GM13976 (cell line): ENCODE results near the gene MALSU1.

Experiments
- DNase-seq: peaks from one replicate; pipeline ENCODE4 v3.0.0; 2012; ENCODE audit warnings: low spot score
- CTCF ChIP-seq: IDR thresholded peaks from 2 replicates; pipeline ENCODE4 v1.5.1; 2012; ENCODE audit warnings: borderline replicate concordance, mild to moderate bottlenecking; ENCODE audit not compliant: insufficient read depth; ENCODE audit errors: extremely low read depth, missing control alignments, control extremely low read depth
- in situ Hi-C: fragments of 300-500 bp; cut with MboI; formaldehyde crosslinking; loops from one replicate; pipeline ENCODE4 v1.12.0; 2022; ENCODE audit warnings: low sequenced_read_pairs, mixed read lengths, inconsistent platforms; ENCODE audit not compliant: unreplicated experiment

MALSU1 gene

GRCh38 chr7:23292623-23293022, 6.5 kb upstream of the MALSU1 start:
- DNase-seq: no peak
- TF ChIP-seq CTCF: no peak
- in situ Hi-C loops: loop anchor here (25.0 kb wide), 1 partner anchor 420 kb away; the partner anchor contains the start of gene STK31

- in situ Hi-C loops: loop anchor here (25.0 kb wide), 1 partner anchor 419 kb away; the partner anchor contains the start of gene STK31
- TF ChIP-seq CTCF: no peak
These were observed 5.6 kb upstream of the MALSU1 start for GRCh38 chr7:23293500-23294073.

GRCh38 chr7:23294549-23295400, 4.4 kb upstream of the MALSU1 start:
- no peak for TF ChIP-seq CTCF
- in situ Hi-C loops: loop anchor here (25.0 kb wide), 1 partner anchor 418 kb away; the partner anchor contains the start of gene STK31
- no peak for DNase-seq

More at GRCh38 chr7:23293500-23294073, 5.6 kb upstream of the MALSU1 start:
- no peak for DNase-seq

- no peak for TF ChIP-seq CTCF
- in situ Hi-C loops: loop anchor here (25.0 kb wide), 1 partner anchor 417 kb away; the partner anchor contains the start of gene STK31
- no peak for DNase-seq
These were observed 3.8 kb upstream of the MALSU1 start for GRCh38 chr7:23295401-23295697.

- in situ Hi-C loops: loop anchor here (25.0 kb wide), 1 partner anchor 414 kb away; the partner anchor contains the start of gene STK31
- no peak for DNase-seq
- no peak for TF ChIP-seq CTCF
These were observed 828 bp upstream of the MALSU1 start for GRCh38 chr7:23298141-23298881.

GRCh38 chr7:23299770-23300300, 696 bp downstream of the MALSU1 start:
- in situ Hi-C loops: loop anchor here (25.0 kb wide), 1 partner anchor 412 kb away; the partner anchor contains the start of gene STK31
- DNase-seq: no peak
- TF ChIP-seq CTCF: no peak
